HG03439 (cell line): ENCODE data around the gene GET3.
A peak's percentile ranks its signal among the peaks of the same experiment; 100 is the strongest.
"Not testable (repeated sequence)": the region's sequence is repeated elsewhere in the genome, so short reads cannot be mapped to it uniquely, and the experiment has no call there.

Experiments
- ATAC-seq: cut with Tn5 transposase; IDR thresholded peaks from one replicate; pipeline ENCODE4 v1.9.1; 2021; ENCODE audit warnings: mild to moderate bottlenecking, moderate library complexity; ENCODE audit not compliant: unreplicated experiment

The GET3 gene

DNA sequence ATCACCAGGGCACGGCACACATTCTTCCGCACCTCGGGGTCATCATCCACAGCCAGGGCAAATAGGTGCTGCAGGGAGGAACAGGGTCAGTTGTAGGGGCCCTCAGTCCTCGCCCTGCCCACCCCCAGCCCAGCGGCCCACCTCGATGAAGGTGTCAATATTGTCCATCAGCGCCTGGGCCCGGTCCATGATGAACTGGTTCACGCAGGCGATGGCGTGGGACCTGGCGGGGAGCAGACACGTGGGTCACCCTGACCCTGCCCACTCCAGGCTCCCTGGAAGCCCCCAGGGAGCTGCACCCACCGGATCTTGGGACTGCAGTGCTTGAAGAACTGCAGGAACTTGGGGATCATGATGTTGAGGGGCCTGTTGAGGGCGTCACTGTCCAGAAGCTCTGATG is 22.2 kb upstream of the GET3 start:
- ATAC-seq: no peak

- ATAC-seq: no peak
Observed at GRCh38 chr19:12715929-12716328, 21.4 kb upstream of the GET3 start.

- no peak for ATAC-seq
Observed at GRCh38 chr19:12720296-12720695, 17.0 kb upstream of the GET3 start.

GRCh38 chr19:12720851-12721655 is 16.2 kb upstream of the GET3 start:
- ATAC-seq: no peak

GRCh38 chr19:12721656-12722565 is 15.4 kb upstream of the GET3 start:
- ATAC-seq: peak; percentile 14

- peak; percentile 82 for ATAC-seq
Observed at GRCh38 chr19:12722566-12723380, 14.5 kb upstream of the GET3 start.

GRCh38 chr19:12723381-12723640 is 14.0 kb upstream of the GET3 start:
- ATAC-seq: no peak

- no peak for ATAC-seq
Observed at GRCh38 chr19:12723641-12724426, 13.5 kb upstream of the GET3 start, which contains the start of gene TNPO2. TSS of gene TNPO2 (minus strand) at chr19:12723932. CDS start at chr19:12720977, 2,955 bp downstream.

GRCh38 chr19:12725612-12726011 is 11.7 kb upstream of the GET3 start:
- not testable (repeated sequence) for ATAC-seq

GRCh38 chr19:12726988-12727316 is 10.3 kb upstream of the GET3 start:
- ATAC-seq: no peak

GRCh38 chr19:12727745-12728433 is 9.4 kb upstream of the GET3 start:
- no peak for ATAC-seq

- no peak for ATAC-seq
Observed at GRCh38 chr19:12730064-12730463, 7.2 kb upstream of the GET3 start.

DNA sequence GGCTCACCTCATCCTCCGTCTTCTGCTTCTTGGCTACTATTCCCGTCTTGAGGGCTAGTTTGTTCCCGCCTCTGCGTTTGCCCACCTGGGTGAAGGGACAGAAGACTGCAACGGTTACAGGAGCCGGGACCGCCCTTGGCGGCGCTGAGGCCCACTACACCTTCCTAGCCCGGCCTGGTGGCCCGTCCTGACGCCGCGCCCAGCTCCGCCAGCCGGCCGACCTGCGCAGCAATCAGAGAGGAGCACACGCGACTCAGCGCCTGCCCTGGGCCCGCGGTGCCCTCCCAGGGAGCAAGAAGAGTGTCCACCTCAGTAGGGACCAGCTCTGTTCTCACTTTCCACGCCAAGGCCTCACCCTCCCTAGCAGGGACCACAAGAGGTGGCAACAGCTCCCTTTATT is 6.0 kb upstream of the GET3 start:
- ATAC-seq: no peak

DNA sequence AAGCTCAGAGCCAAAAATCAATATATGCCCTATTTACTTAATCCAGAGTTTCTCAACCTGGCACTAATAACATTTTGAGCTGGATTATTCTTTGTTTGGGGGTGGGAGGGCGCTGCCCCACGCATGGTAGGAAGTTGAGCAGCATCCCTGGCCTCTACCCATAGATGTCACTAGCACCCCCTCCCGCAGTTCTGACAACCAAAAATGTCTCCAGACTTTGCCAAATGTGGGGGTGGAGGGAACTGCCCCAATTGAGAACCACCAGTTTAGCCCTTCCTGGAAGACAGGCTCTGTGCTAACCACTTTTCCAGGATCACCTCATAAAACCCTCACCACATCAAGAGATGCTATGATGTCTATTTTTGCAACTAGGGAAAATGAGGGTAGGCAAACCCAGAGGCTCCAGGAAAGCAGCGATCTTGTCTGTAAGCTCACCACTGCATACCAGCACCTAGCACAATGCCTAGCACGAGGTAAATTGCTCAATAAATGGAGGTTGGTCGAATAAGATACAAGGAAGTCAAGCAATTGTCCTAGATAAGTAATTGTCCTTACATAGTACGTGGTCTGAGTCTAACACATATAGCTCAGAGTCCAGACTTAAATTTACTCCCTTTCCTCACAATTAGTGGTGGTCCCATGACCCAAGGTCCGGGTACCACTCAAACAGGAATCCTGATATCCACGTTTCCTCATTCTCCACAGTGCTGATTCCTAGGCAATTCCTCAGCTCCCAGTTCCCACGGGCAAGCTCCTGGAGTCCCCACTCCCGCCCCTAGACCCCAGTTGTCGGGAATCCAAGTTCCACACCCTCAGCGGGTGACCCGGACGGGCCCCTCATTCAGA is 3.7 kb upstream of the GET3 start:
- no peak for ATAC-seq

DNA sequence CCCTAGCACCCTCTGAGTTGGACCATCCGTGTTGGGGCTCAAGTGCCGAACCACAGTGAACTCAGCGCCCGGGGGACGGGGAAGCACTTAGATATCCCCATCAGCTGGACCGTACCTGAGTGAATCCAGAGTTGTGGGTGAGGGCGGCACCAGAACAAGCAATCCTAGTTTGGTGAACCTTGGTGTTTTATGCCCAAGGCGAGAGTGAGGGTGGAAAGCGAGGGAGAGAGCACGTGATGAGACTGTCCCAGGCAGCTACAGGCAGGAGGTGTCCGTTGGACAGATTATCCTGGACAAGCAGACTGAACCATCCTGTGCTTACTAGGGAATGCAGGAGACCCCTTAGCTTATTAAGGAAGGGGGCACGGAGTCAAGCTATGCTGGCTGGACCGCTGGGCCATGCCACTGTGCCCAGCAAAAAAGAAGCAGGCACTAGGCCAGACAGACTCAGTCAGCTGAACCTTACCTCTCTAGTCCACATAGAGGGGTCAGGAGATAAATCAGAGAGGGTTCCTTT is 596 bp downstream of the GET3 start:
- no peak for ATAC-seq

- no peak for ATAC-seq
Observed at GRCh38 chr19:12745166-12745897, 8.0 kb downstream of the GET3 start.

DNA sequence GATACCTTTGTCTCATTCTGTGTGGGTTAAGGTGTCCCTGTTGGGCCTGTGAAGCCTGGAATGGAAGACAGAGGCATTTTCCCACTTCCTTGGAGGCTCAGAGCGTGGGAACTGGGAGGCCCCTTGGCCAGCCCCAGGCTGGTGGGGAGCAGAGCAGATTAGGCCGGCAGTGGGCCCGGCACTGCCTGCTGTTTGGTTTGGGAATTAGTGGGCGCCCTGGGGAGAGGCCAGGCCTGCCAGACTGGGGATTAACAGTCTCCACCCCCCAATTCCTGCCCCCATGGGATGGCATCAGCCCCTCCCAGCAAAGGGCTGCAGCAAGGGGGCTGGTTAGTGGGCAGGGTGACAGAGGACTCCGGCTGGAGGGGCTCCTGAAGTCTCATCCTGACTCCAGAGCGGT is 11.2 kb downstream of the GET3 start:
- no peak for ATAC-seq

GRCh38 chr19:12749938-12750521 is 12.7 kb downstream of the GET3 start:
- no peak for ATAC-seq
